ENCODE results near the gene NMT1. TPM values are rescaled to one million over a fixed set of nuclear protein-coding genes. Genes with fewer than 3 reads are reported as not detected.

NMT1 gene
- total RNA-seq, 1 experiment from 2014 or later, result 173 TPM

DNA sequence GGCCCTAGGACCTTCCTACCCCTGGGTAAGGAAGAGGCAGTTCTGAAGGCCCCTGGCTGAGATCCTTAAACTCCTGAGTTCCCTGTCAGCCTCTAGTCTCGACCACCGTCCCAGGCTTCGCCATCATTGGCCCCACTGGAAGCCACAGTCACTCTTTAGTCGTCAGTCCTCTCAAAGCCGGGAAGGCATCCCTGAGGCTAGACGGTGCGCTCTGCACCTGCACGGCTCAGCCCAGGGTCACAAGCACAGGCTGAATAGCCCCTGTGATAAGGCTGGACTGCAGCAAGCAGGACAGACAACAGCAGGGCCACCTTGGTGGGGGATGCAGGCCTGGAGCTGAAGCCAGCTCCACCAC, 83.9 kb downstream of the NMT1 start:
- ATAC-seq (no peak), DNase-seq (ENCODE audit: low read depth, low spot score) (no peak)
- Histone ChIP-seq H3K9me2 (ENCODE audit: insufficient read depth) (no peaks in the 10 kb centered on the region), H3K4me1 (ENCODE audit: control insufficient read depth in 1 of 2, insufficient read depth in 2 of 2, low read length in 2 of 2) (peaks cover 7 to 25% of the 10 kb centered on the region in 2 experiments), H3K9ac (ENCODE audit: low read length) (no peak overlapping the region), H3K79me2 (ENCODE audit: insufficient read depth, low read length) (peaks cover 16% of the 10 kb centered on the region), H3K9me3 (ENCODE audit: control insufficient read depth in 1 of 2, insufficient read depth in 1 of 2, low read depth in 1 of 2, low read length in 2 of 2) (no peaks in the 10 kb centered on the region), H3K27ac (ENCODE audit: low read depth, low read length) (no peak overlapping the region), H4K20me1 (ENCODE audit: insufficient read depth) (peaks cover under 1% of the 10 kb centered on the region; the same call in 1 of the 2 replicates), H3K27me3 (ENCODE audit: insufficient read depth, low read length) (no peaks in the 10 kb centered on the region), H3K4me2 (ENCODE audit: low read length) (no peak overlapping the region), H3K36me3 (ENCODE audit: control insufficient read depth in 1 of 2, insufficient read depth in 2 of 2, low read length in 2 of 2) (no peaks in the 10 kb centered on the region), H2AFZ (ENCODE audit: low read depth, low read length, poor library complexity, severe bottlenecking) (no peak overlapping the region), H3K4me3 (replicated peaks in 1 of 2; ENCODE audit: low read depth in 1 of 2, low read length in 2 of 2) (no peak overlapping the region)
- intact Hi-C loops (cut with micrococcal nuclease), result loop anchor here (5.0 kb wide), 1 partner anchor 282 kb away; no protein-coding TSS in a partner anchor
- TF ChIP-seq POLR2A (IDR thresholded peaks at IDR 0.05; ENCODE audit: borderline replicate concordance, extremely low read depth, insufficient read depth, insufficient read length), result no peak
- no peak for TF ChIP-seq RAD21 (IDR thresholded peaks at IDR 0.05; ENCODE audit: low read depth)
- TF ChIP-seq SRF (IDR thresholded peaks at IDR 0.05; ENCODE audit: low read depth), result no peak
- TF ChIP-seq EZH2phosphoT487 (IDR thresholded peaks at IDR 0.05; ENCODE audit: borderline replicate concordance), result no peak
- TF ChIP-seq, protein P1, sequence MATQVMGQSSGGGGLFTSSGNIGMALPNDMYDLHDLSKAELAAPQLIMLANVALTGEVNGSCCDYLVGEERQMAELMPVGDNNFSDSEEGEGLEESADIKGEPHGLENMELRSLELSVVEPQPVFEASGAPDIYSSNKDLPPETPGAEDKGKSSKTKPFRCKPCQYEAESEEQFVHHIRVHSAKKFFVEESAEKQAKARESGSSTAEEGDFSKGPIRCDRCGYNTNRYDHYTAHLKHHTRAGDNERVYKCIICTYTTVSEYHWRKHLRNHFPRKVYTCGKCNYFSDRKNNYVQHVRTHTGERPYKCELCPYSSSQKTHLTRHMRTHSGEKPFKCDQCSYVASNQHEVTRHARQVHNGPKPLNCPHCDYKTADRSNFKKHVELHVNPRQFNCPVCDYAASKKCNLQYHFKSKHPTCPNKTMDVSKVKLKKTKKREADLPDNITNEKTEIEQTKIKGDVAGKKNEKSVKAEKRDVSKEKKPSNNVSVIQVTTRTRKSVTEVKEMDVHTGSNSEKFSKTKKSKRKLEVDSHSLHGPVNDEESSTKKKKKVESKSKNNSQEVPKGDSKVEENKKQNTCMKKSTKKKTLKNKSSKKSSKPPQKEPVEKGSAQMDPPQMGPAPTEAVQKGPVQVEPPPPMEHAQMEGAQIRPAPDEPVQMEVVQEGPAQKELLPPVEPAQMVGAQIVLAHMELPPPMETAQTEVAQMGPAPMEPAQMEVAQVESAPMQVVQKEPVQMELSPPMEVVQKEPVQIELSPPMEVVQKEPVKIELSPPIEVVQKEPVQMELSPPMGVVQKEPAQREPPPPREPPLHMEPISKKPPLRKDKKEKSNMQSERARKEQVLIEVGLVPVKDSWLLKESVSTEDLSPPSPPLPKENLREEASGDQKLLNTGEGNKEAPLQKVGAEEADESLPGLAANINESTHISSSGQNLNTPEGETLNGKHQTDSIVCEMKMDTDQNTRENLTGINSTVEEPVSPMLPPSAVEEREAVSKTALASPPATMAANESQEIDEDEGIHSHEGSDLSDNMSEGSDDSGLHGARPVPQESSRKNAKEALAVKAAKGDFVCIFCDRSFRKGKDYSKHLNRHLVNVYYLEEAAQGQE (IDR thresholded peaks at IDR 0.05; ENCODE audit: low read depth), result no peak
- TF ChIP-seq ZNF274 (IDR thresholded peaks at IDR 0.05; ENCODE audit: low read depth, low read length), result no peak
- RAD21 ChIA-PET (ENCODE audit: low non-redundant PET in 1 of 2, low total read pairs in 2 of 2, uncharacterized antibody in 2 of 2, unreplicated experiment in 2 of 2), result no interaction called here
- no TSS peak for BruUV-seq (replicated peaks)
- POLR2A ChIA-PET, result no interaction called here
- CTCF ChIA-PET, result interaction anchor here (10.2 kb wide), 1 partner anchor 9 kb away, joined by 131 read pairs; the partner anchor contains the start of gene ACBD4

Data from HCT116 (cell line).